DMS53 treated with DMSO at 0.1 percent for 48 hours (cell line): ENCODE measurements around the gene CDHR2.
"Not testable (repeated sequence)": the region's sequence is repeated elsewhere in the genome, so short reads cannot be mapped to it uniquely, and the experiment has no call there.

Experiments used
- DNase-seq: peaks from one replicate; lab custom pipeline; 2025; ENCODE audit not compliant: unreplicated experiment; lab: John Stamatoyannopoulos, UW

The CDHR2 gene

GRCh38 chr5:176596069-176596644 is 47.0 kb downstream of the CDHR2 start:
- DNase-seq, result no peak

GRCh38 chr5:176596689-176597416 is 47.7 kb downstream of the CDHR2 start:
- DNase-seq, result no peak

- no peak for DNase-seq
Measured at GRCh38 chr5:176597417-176598389, 48.6 kb downstream of the CDHR2 start.

- not testable (repeated sequence) for DNase-seq
Measured at GRCh38 chr5:176599749-176600430, 50.7 kb downstream of the CDHR2 start.

- no peak for DNase-seq
Measured at GRCh38 chr5:176601901-176602482, 52.9 kb downstream of the CDHR2 start.

GRCh38 chr5:176603091-176603490 is 53.9 kb downstream of the CDHR2 start:
- no peak for DNase-seq

GRCh38 chr5:176606032-176606431 is 56.9 kb downstream of the CDHR2 start:
- DNase-seq, result no peak

- DNase-seq, result no peak
Measured at GRCh38 chr5:176606875-176607274, 57.7 kb downstream of the CDHR2 start.

- DNase-seq, result no peak
Measured at GRCh38 chr5:176608142-176608705, 59.1 kb downstream of the CDHR2 start.

- DNase-seq, result no peak
Measured at GRCh38 chr5:176608937-176609723, 60.0 kb downstream of the CDHR2 start.

- peak; percentile 45 for DNase-seq
Measured at GRCh38 chr5:176609724-176610434, 60.7 kb downstream of the CDHR2 start, which contains the start of gene GPRIN1. GPRIN1 (minus strand) TSS chr5:176610156; CDS start chr5:176599834, 10,322 bp downstream.

GRCh38 chr5:176610435-176610773 is 61.3 kb downstream of the CDHR2 start:
- DNase-seq, result no peak

GRCh38 chr5:176611435-176611834 is 62.3 kb downstream of the CDHR2 start:
- DNase-seq, result no peak

- DNase-seq, result no peak
Measured at GRCh38 chr5:176612008-176612407, 62.9 kb downstream of the CDHR2 start.

GRCh38 chr5:176612855-176613254 is 63.7 kb downstream of the CDHR2 start:
- DNase-seq, result no peak

GRCh38 chr5:176614805-176615478 is 65.8 kb downstream of the CDHR2 start:
- no peak for DNase-seq

GRCh38 chr5:176616511-176616910 is 67.4 kb downstream of the CDHR2 start:
- DNase-seq, result no peak

GRCh38 chr5:176618783-176619182 is 69.6 kb downstream of the CDHR2 start:
- no peak for DNase-seq
